HG03439 (cell line): ENCODE data around the gene HACE1.
"Not testable (repeated sequence)": the region's sequence is repeated elsewhere in the genome, so short reads cannot be mapped to it uniquely, and the experiment has no call there.

Experiments used
- ATAC-seq: cut with Tn5 transposase; IDR thresholded peaks from one replicate; pipeline ENCODE4 v1.9.1; 2021; ENCODE audit warnings: mild to moderate bottlenecking, moderate library complexity; ENCODE audit not compliant: unreplicated experiment

The HACE1 gene

DNA sequence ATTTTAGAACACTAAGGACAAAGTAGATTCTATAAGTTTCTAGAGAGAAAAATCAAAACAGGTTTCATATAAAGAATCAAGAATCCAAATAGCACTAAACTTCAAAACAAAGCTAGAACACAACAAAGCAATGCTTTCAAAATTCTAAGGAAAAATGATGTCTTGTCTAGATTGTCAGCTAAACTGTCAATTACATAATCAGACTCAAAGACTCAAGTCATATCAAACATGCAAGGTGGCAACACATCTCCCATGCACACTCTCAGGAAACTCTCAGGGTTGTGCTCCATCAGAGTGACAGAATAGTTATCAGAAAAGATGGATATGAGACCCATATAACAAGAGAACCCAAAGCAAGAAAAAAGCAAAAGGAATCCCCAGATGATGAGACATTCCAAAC, 23.9 kb downstream of the HACE1 start:
- no peak for ATAC-seq

DNA sequence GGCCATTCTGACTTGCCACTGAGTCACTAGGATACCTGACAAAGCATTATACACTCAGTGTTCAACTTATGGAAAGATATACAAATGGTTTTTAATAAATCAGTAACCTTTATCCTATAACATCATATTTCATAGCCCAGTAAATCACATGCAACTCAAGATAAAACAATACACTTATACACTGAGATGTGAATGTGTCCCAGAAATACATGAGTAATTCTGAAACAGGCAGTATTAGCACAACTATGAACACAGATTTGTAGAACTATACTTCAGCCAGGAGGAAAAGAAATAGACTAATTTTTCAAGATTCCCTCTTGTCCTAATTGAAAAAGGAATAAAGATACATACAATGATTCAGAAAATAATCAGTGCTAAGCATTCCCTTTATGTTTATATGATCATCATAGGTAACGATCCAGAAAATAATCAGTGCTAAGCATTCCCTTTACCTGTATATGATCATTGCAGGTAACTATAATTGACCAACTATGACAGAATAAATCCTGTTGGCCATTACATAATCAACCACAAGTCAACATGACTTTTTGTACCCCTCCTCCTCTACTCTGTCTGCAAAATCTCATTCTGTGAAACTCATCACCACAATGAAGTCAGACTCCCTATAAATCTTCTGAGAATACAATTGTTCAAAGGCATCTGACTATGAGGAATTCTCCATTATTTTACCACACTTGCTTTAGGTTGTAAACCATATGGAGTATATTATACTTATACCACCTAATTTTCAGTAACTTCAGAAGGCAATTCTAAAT, 30.3 kb downstream of the HACE1 start:
- ATAC-seq, result no peak

DNA sequence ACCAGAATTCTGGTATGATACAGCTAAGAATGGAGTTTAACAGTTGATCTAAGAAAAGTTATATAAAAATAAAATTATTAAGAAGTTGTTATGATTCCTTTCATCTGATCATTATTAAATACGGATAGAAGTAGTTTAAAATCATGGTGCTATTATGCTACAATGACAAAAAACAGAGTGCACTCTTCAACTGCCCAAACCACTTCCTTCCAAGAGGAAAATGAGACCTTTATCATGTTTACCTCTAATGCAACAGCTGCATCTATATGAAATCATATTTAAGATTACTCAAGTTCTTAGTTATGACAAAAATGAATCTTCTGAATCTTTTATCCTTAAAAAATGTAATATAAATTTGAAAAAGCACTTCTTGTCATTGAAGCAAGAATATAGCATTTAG, 31.2 kb downstream of the HACE1 start:
- ATAC-seq, result no peak

DNA sequence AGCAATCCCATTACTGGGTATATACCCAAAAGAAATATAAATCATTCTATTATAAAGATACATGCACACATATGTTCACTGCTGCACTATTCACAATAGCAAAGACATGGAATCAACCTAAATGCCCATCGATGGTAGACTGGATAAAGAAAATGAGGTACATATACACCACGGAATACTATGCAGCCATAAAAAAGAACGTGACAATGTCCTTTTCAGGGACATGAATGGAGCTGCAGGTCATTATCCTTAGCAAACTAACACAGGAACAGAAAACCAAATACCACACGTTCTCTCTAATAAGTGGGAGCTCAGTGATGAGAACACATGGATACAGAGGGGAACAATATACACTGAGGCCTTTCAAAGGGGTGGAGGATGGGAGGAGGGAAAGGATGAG, 38.9 kb downstream of the HACE1 start:
- ATAC-seq, result not testable (repeated sequence)

DNA sequence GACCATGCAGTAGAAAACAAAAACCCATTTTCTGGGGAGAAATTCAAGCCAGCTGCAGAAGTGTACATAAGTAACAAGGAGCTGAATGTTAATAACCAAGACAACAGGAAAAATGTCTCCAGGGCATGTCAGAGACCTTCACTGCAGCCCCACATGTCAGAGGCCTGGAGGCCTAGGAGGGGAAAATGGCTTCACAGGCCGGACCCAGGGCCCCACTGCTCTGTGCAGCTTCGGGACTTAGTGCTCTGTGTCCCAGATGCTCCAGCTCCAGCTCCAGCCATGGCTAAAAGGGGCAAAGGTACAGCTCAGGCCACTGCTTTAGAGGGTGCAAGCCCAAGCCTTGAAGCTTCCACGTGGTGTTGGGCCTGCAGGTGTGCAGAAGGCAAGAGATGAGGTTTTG, 43.6 kb downstream of the HACE1 start:
- ATAC-seq, result no peak

DNA sequence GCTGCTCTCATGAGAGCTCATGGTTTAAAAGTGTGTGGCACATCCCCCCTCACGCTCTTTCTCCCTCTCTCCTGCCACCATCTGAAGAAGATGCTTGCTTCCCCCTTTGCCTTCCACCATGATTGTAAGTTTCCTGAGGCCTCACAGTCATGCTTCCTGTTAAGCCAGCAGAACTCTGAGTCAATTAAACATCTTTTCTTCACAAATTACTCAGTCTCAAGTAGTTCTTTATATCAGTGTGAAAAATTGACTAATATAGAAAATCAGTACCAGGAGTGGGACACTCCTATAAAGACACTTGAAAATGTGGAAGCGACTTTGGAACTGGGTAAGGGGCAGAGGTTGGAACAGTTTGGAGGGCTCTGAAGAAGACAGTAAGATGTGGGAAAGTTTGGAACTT, 45.0 kb downstream of the HACE1 start:
- ATAC-seq, result no peak

DNA sequence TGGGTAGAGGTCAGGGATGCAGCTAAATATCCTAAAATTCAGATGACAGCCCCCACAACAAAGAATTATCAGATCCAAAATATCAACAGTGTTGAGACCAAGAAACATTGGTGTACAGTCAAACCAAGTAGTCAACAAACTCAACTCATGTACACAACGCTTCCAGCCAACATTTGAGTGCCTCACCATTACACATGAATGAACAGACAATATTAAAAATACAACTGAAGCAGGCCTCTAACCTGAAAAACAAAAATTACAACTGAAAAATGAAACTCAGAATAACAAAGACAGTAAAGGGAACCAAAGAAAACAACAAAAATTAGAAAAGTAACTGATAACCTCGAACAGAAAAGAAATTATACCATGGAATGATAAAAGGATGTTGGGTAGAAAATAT, 46.2 kb downstream of the HACE1 start:
- ATAC-seq, result no peak

DNA sequence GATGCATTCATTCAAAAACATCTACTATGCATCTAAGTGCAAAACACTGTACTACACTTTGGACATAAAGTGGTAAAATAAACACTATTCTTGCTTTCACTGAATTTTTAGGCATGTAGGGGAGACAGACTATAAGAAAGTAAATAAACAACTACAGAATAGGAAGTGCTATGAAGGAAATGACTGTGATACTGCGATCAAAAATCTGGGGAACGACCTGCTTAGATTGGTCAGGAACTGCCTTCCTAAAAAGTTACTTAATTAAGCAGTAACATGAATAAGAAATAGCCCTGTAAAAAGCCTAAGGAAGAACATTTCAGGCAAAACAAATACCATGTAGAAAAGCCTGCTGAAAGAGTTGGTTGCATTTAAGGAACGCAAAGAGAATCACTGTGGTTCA, 50.6 kb downstream of the HACE1 start:
- no peak for ATAC-seq

DNA sequence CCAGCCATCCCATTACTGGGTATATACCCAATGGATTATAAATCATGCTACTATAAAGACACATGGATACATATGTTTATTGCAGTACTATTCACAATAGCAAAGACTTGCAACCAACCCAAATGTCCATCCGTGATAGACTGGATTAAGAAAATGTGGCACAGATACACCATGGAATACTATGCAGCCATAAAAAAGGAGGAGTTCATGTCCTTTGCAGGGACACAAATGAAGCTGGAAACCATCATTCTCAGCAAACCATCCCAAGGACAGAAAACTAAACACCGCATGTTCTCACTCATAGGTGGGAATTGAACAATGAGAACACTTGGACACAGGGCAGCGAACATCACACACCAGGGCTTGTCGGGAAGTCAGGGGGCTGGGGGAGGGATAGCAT, 54.4 kb downstream of the HACE1 start:
- ATAC-seq, result not testable (repeated sequence)

DNA sequence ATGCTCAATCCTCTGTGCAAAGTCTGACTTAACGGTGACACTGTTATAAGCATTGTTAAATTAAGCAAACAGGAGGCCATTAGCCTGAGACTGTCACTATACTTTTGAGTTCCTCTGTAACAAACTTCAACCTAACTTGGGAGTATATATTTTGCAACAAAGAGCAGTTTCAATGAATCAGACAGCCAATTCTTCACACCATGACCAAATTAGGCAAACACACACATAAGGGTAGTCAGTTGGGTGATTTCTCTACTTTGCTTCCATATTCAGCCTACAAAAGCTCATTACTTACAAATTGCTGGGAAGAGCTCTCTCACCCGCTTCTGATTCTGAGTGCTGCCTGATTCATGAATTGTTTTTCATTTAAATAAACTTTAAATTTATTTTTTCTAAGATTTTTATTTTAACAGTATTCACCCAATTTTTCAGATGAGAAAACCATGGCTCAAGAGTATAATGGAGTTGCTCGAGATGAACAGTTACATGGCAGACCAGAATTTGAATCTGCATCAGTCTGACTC, 60.5 kb downstream of the HACE1 start:
- ATAC-seq, result no peak

DNA sequence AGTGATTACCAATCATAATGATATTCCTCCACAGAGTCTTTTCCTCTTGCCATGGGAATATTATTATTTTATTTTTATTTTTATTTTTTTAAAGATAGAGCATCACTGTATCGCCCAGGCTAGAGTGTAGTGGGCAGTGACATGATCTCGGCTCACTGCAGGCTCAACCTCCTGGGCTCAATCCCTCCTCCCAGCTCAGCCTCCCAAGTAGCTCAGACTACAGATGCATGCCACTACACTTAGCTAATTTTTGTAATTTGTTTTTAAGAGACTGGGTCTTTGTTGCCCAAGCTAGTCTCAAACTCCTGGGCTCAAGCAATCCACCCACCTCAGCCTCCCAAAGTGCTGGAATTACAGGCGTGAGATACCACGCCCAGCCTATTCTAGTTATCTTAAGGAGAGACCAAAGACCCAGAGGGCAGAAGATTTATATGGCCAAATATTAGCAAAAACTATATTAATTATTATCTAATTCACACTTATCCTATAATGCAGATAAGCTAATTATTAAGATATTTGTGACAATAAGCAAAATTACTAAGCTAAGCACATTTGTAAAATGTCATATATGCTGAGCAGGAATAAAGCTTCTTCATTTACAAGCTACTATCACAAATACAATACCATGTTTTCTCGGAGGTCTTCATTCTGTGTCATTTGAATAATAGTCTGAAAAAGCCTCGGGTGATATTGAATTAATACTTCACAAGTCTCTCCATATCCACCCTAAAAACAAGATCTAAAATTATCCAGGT, 63.5 kb downstream of the HACE1 start:
- ATAC-seq, result no peak

DNA sequence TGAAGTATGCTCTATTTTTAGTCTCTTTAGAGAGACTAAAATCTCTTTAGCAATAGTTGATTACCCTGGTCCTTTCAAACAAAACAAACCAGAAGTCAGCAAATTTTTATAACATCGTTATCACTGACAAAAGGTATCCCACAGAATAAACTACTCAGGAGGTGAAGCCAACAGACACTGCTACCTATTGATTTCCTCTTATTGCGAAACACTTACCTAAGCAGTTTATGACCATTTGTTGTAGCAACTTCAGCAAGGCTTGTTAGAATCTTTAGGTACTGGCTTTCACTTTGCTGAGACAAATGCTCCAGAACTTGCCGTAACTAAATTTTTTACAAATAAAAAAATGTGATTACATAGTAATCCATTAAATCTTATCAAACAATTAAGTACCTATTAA, 64.4 kb downstream of the HACE1 start:
- ATAC-seq, result no peak

DNA sequence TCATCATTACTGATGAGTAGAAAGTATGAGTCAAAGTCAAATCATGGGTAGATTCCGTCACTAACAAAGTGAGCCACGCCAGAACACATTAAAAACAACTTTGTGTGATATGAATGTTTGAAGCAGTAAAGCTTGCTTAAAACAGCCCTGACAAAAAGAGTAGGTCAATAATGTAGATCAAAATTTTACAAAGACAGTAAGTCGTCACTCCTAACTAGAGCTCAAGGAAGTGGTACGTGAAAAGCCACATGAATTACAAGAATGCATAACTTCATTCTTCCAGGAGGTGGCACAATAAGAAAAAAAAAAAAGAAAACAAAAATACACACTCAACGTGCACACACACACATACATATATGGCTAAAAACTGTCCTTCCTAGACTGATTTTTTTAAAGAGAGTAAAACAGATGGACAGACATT, 69.9 kb downstream of the HACE1 start:
- peak; percentile 80 for ATAC-seq

DNA sequence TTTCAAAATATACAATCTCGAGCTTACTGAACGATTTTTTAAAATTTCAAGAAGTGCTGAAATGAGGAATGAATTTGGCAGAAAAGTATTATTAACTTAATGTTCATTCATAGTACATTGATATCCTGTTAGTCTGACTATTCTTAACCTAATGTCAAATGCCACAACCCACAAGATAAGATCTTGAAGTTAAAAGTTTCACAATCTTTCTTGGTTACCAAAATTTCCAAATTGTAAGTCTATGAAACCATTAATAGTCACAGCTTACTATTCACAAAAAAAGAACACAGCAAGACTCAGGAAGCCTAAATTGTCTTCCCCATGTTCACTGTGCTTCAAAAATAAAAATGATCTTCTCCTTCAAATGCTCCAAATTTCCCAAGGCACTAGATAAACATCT, 71.3 kb downstream of the HACE1 start:
- ATAC-seq, result no peak

DNA sequence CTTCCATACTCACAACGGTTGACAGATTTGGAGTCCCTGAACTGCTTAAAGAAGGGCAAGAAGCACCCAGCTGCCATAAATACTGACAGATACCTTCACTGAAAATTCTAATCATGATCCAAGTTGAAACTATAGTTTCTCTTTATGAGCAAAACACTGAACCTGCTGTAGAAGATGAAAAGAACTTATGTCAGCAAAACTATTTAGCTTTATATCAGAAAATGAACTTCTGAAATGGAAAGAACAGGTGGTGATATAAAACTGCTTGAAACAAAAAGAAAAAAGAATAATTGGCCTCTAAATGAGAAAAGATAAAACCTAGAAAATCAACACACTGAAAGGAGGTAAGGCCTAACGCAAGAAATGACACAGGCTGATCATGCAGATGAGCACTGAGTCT, 72.4 kb downstream of the HACE1 start:
- ATAC-seq, result no peak

DNA sequence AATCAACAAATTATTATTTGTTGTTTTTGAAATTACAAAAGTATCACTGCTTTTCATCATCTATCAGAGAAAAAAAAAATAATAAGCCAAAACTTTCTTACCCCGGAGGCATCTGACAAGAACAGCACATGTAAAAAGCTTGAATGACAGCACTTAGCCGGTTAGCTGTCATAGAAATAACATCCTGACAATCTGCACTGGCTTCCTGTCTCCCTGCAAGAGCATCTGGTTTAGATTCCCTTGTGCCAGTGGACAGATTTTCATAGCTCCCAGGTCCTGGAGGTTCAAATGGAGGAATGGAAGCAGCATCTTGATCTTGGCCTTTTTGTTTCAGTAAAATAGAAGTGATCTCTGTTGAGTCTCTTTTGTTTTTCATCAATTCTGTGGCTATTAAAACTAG, 74.8 kb downstream of the HACE1 start:
- ATAC-seq, result no peak

DNA sequence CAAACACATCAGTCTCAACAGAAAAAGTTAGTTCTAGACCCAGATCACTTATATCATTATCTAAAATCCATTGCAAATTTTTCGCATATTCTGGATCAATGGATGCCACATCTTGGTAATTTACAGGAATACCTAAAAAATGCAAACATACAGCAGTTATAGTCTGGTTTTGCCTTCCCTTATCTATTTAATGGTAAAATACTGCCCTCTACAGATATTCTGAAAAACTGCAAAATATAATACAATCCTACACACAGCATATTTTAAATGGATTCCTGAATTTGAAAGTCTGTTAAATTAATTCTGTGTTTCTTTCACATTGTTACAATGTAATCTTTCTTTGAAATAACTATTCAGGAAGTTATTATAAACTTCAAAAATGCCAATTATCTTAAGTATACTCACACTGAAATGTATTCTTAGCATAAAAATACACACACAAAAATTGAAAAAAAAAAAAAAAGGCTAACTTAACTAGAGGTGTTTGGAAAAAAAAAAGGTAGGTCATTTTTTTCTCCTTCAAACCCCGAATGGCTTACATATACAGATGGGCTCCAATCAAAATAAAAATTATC, 88.4 kb downstream of the HACE1 start:
- peak; percentile 77 for ATAC-seq

DNA sequence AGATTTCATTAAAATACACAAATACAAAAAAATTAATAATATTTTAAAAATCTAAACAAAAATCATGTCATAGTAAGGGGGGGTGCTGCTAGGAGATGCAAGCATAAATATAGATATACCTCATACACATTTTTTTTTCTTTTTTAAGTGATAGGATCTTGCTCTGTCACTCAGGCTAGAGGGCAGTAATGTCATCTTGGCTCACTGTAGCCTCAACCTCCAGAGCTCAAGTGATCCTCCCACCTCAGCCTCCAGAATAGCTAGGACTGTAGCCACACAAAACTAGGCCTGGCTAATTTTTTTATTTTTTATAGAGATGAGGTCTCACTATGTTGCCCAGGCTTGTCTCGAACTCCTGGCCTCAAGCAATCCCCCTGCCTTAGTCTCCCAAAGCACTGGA, 90.8 kb downstream of the HACE1 start:
- ATAC-seq, result no peak

DNA sequence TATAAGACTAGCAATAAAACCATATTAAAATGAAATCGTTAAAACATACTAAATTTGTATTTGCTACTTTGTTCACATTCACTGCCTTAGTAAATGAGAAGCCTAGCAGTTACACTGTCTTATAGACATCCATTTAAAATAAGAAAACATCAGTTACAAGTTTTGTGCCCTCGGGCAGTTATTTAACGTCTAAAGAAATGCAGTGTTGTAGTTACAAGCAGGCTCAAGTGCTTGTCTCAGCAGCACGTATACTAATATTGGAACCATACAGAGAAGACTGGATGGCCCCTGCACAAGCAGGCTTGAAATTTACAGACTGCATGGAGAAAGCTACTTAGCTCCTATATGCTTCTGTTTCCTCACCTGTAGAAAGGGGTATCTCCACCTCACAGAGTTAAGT, 93.1 kb downstream of the HACE1 start:
- no peak for ATAC-seq

DNA sequence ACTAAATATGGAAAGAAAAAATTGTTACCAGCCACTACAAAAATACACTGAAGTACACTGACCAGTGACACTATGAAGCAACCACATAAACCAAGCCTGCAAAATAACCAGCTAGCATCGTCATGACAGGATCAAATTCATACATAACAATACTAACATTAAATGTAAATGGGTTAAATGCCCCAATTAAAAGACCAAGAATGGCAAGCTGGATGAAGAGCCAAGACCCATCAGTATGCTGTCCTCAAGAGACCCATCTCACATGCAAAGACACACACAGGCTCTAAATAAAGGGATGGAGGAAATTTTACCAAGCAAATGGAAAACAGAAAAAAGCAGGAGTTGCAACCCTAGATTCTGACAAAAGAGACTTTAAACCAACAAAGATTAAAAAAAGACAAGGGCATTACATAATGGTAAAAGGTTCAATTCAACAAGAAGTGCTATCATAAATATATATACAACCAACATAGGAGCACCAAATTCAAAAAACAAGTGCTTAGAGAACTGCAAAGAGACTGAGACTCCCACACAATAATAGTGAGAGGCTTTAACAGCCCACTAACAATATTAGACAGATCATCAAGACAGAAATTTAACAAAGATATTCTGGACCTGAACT, 104.8 kb downstream of the HACE1 start:
- ATAC-seq, result no peak

DNA sequence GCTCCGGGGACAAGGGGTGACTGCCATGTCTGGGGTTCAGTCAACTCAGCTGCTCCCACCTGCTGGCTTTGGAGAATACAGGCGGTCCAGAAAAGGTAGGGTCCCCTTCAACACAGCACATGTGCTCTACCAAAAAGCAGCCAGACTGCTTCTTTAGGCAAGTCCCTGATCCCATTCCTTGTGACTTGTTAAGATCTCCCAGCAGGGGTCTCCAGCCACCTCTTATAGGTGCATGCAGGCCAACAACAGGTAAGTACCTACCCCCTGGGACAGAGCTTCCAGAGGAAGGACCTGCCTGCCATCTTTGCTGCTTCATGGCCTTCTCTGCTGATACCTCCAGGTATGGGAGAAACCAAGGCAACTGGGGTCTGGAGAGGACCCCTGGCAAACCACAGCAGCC, 106.5 kb downstream of the HACE1 start:
- no peak for ATAC-seq
